ENCODE measurements around the gene RTN4RL2.
A peak's percentile ranks its signal among the peaks of the same experiment; 100 is the strongest.

Gene RTN4RL2

DNA sequence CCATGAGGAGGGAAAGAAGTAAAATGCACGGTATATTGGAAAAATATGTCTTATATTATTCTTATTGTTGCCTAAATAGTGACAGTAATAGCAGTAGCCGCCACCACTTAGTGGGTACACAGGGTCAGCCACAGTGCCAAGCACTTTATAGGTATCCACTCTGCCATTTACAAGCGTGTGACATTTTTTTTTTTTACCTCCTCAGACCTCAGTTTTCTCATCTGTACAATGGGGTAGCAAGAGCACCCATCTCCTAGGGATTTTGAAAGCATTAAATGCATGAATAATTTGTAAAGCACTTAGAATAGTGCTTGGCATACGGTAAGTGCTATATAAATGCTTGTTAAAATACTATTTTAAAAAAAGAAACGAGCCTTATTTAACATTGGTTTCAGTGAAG lies 8.9 kb downstream of the RTN4RL2 start:
- TF ChIP-seq, protein P1, sequence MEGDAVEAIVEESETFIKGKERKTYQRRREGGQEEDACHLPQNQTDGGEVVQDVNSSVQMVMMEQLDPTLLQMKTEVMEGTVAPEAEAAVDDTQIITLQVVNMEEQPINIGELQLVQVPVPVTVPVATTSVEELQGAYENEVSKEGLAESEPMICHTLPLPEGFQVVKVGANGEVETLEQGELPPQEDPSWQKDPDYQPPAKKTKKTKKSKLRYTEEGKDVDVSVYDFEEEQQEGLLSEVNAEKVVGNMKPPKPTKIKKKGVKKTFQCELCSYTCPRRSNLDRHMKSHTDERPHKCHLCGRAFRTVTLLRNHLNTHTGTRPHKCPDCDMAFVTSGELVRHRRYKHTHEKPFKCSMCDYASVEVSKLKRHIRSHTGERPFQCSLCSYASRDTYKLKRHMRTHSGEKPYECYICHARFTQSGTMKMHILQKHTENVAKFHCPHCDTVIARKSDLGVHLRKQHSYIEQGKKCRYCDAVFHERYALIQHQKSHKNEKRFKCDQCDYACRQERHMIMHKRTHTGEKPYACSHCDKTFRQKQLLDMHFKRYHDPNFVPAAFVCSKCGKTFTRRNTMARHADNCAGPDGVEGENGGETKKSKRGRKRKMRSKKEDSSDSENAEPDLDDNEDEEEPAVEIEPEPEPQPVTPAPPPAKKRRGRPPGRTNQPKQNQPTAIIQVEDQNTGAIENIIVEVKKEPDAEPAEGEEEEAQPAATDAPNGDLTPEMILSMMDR (IDR thresholded peaks at IDR 0.05; ENCODE audit: control insufficient read depth, extremely low read depth, insufficient read depth): no peak
- DNase-seq (ENCODE audit: low read depth): no peak
- H3K4me3 ChIP-seq (ENCODE audit: low read depth, low read length): no peak overlapping the region

DNA sequence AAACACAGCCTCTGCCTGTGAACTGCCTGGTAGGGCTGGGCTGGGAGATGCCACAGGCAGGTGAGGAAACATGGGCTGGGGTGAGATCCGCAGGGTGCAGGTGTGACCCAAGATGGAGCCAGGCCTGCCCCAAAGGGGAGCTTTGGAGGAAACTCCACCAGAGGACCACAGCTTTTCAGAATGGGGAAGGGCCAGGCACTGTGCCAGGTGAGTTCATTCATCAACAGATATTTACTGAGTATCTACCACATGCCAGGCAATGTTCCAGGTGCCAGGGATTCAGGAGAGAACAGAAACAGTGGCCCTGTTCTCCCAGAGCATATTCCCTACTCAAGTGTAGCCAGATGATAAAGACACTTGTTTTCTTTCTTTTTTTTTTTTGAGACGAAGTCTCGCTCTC lies 11.2 kb downstream of the RTN4RL2 start:
- no peak overlapping the region for H3K4me3 ChIP-seq (ENCODE audit: low read depth, low read length)
- TF ChIP-seq, protein P1 (IDR thresholded peaks at IDR 0.05; ENCODE audit: control insufficient read depth, extremely low read depth, insufficient read depth): no peak
- DNase-seq (ENCODE audit: low read depth): peak; percentile 21

DNA sequence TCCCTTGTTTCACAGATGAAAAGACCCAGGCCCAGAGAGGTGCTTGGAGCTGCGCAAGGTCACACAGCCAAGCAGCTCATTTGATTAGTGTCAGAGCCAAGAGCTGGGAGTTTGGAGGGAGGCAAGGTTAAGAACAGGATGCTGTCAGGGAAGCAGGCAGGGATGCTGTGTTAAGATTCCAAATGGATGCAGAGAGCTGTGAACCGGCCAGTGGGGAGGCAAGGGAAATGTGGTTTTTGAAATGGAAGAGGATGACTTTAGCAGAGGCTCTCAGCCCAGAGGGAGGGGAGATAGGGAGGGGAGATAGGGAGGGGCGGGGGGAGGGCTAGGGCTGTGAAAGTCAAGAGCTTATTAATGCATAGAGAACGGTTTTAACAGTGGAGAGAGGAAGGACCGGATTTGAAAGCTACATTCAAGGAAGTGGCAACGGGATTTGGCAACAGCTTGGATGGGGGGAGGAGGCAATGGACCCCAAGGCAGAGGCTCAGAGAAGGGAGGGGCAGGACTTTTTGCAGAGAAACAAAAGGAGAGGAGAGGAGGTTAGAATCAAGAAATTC lies 13.0 kb downstream of the RTN4RL2 start:
- TF ChIP-seq, protein P1 (IDR thresholded peaks at IDR 0.05; ENCODE audit: control insufficient read depth, extremely low read depth, insufficient read depth): no peak
- H3K4me3 ChIP-seq (ENCODE audit: low read depth, low read length): no peak overlapping the region
- DNase-seq (ENCODE audit: low read depth): no peak

- no peak overlapping the region for H3K4me3 ChIP-seq (ENCODE audit: low read depth, low read length)
- no peak for DNase-seq (ENCODE audit: low read depth)
- TF ChIP-seq, protein P1 (IDR thresholded peaks at IDR 0.05; ENCODE audit: control insufficient read depth, extremely low read depth, insufficient read depth): no peak
These were observed 13.9 kb downstream of the RTN4RL2 start for GRCh38 chr11:57474017-57474802.

GRCh38 chr11:57474803-57475115 lies 14.4 kb downstream of the RTN4RL2 start:
- TF ChIP-seq, protein P1 (IDR thresholded peaks at IDR 0.05; ENCODE audit: control insufficient read depth, extremely low read depth, insufficient read depth): no peak
- DNase-seq (ENCODE audit: low read depth): no peak
- H3K4me3 ChIP-seq (ENCODE audit: low read depth, low read length): no peak overlapping the region

- DNase-seq (ENCODE audit: low read depth): no peak
- no peak overlapping the region for H3K4me3 ChIP-seq (ENCODE audit: low read depth, low read length)
- TF ChIP-seq, protein P1 (IDR thresholded peaks at IDR 0.05; ENCODE audit: control insufficient read depth, extremely low read depth, insufficient read depth): no peak
These were observed 14.9 kb downstream of the RTN4RL2 start for GRCh38 chr11:57475191-57475590.

DNA sequence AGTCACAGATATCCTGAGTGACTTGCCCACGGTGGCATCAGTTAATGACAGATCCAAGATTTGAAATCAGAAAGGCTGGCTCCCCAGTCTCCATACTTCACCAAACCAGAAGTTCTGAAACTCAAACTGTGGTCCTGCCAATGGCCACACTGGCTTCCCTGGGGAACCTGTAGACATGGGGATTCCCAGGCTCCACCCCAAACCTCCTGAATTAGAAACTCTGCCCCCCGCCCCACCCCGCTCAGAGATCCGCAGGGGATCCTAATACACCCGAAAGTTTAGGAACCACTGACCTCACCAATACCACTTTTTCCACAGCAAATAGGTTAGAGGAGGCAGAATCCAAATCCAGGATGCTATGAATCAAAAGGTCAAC lies 15.3 kb downstream of the RTN4RL2 start:
- no peak for DNase-seq (ENCODE audit: low read depth)
- no peak overlapping the region for H3K4me3 ChIP-seq (ENCODE audit: low read depth, low read length)

More for the DNA sequence above, 15.3 kb downstream of the RTN4RL2 start:
- TF ChIP-seq, protein P1 (IDR thresholded peaks at IDR 0.05; ENCODE audit: control insufficient read depth, extremely low read depth, insufficient read depth): no peak

Data from LNCaP clone FGC (cell line).